H1 (cell line): ENCODE measurements around the gene GTF2E1. TPM values are rescaled to one million over a fixed set of nuclear protein-coding genes. Genes with fewer than 3 reads are reported as not detected.

ENCODE experiments used
- CTCF ChIA-PET: fragments of 300-600 bp; sonication (Branson Sonifier 250); formaldehyde crosslinking; loops from one replicate; lab custom pipeline; 2021; ENCODE audit not compliant: partially characterized antibody; lab: Charles Lee
- POLR2A ChIA-PET: fragments of 300-600 bp; sonication (Branson Sonifier 250); formaldehyde crosslinking; loops from one replicate; lab custom pipeline; 2021; ENCODE audit warnings: inconsistent platforms; ENCODE audit not compliant: partially characterized antibody; lab: Charles Lee
- DNase-seq, 2 experiments: peaks; one replicate each; pipeline versions ENCODE4 v3.0.0 to v3.0.0-alpha.2; 2010 to 2022; ENCODE audit warnings: low spot score in 2 of 2, low read depth in 1 of 2, mixed read lengths in 1 of 2
- FAIRE-seq: peaks from 2 replicates; lab custom pipeline; 2011; peaks lifted over from hg19 to GRCh38; lab: Jason Lieb, UNC
- H2AFZ ChIP-seq: 2 replicates; pipeline ENCODE4 v1.8.1; 2012; ENCODE audit warnings: low read length, inconsistent platforms
- H2AK5ac ChIP-seq: 2 replicates; pipeline ENCODE4 v1.6.1; 2013; ENCODE audit warnings: low read depth, low read length
- H2BK120ac ChIP-seq: replicated peaks from 2 replicates; pipeline ENCODE3; 2013; ENCODE audit warnings: low read depth, low read length, inconsistent platforms
- H2BK12ac ChIP-seq: 2 replicates; pipeline ENCODE4 v1.6.1; 2013; ENCODE audit warnings: low read depth, low read length
- H2BK15ac ChIP-seq: 2 replicates; pipeline ENCODE4 v1.6.1; 2013; ENCODE audit warnings: low read length
- H2BK20ac ChIP-seq: 2 replicates; pipeline ENCODE4 v1.6.1; 2013; ENCODE audit warnings: low read length
- H2BK5ac ChIP-seq: 2 replicates; pipeline ENCODE4 v1.6.1; 2013; ENCODE audit warnings: low read depth, low read length
- H3K14ac ChIP-seq: 2 replicates; pipeline ENCODE4 v1.6.1; 2013; ENCODE audit warnings: inconsistent platforms; ENCODE audit not compliant: insufficient read length
- H3K18ac ChIP-seq: 2 replicates; pipeline ENCODE4 v1.6.1; 2013; ENCODE audit warnings: low read length; ENCODE audit errors: extremely low read depth
- H3K23ac ChIP-seq: 2 replicates; pipeline ENCODE4 v1.6.1; 2013; ENCODE audit warnings: inconsistent platforms; ENCODE audit not compliant: insufficient read length
- H3K23me2 ChIP-seq: 2 replicates; pipeline ENCODE4 v1.6.1; 2013; ENCODE audit warnings: low read depth, low read length
- H3K27ac ChIP-seq: 2 replicates; pipeline ENCODE4 v1.6.1; 2011; ENCODE audit warnings: low read depth, low read length, inconsistent platforms
- H3K27me3 ChIP-seq, 4 experiments: replicated peaks in 1 of 4; 1 replicate in 1 of 4; 2 replicates in 3 of 4; pipeline versions ENCODE4 v1.6.1 to v1.8.1; 2011 to 2013; ENCODE audit warnings: low read length in 3 of 4, mild to moderate bottlenecking in 3 of 4, inconsistent platforms in 2 of 4, mixed read lengths in 2 of 4, moderate library complexity in 1 of 4; ENCODE audit not compliant: control insufficient read depth in 3 of 4, insufficient read depth in 3 of 4; ENCODE audit errors: extremely low read depth in 1 of 4
- H3K36me3 ChIP-seq, 4 experiments: 2 replicates each; pipeline versions ENCODE4 v1.6.1 to v1.8.1; 2011 to 2013; ENCODE audit warnings: mild to moderate bottlenecking in 4 of 4, low read length in 3 of 4, moderate library complexity in 2 of 4, control low read depth in 1 of 4, inconsistent platforms in 1 of 4; ENCODE audit not compliant: insufficient read depth in 4 of 4, control insufficient read depth in 2 of 4
- H3K4ac ChIP-seq: replicated peaks from 2 replicates; pipeline ENCODE3; 2013; ENCODE audit warnings: low read length, low read depth, mixed read lengths, inconsistent platforms; ENCODE audit not compliant: insufficient read length
- H3K4me1 ChIP-seq, 4 experiments: replicated peaks in 1 of 4; 1 replicate in 1 of 4; 2 replicates in 3 of 4; pipeline versions ENCODE4 v1.6.1 to v1.8.1; 2011 to 2013; ENCODE audit warnings: low read length in 3 of 4, inconsistent platforms in 2 of 4, mixed read lengths in 1 of 4; ENCODE audit not compliant: insufficient read depth in 4 of 4, control insufficient read depth in 3 of 4
- H3K4me2 ChIP-seq, 2 experiments: 2 replicates each; pipeline versions ENCODE4 v1.6.1 to v1.8.1; 2011 to 2013; ENCODE audit warnings: low read depth in 2 of 2, low read length in 2 of 2, control low read depth in 1 of 2, inconsistent platforms in 1 of 2, mild to moderate bottlenecking in 1 of 2; ENCODE audit not compliant: insufficient read depth in 1 of 2
- H3K4me3 ChIP-seq, 4 experiments: fragments of 200-600, 300-600 bp in 1 of 4; sonication (generic), shearing (Covaris generic), sonication (Bioruptor Twin) in 1 of 4; 2 replicates each; pipeline versions ENCODE4 v1.5.1 to v1.8.1; 2011 to 2016; ENCODE audit warnings: low read length in 4 of 4, low read depth in 3 of 4, control low read depth in 2 of 4, inconsistent platforms in 2 of 4, mild to moderate bottlenecking in 2 of 4, mixed read lengths in 1 of 4, moderate library complexity in 1 of 4; ENCODE audit not compliant: insufficient read depth in 2 of 4; ENCODE audit errors: extremely low read depth in 1 of 4
- H3K56ac ChIP-seq: replicated peaks from 2 replicates; pipeline ENCODE3; 2013; ENCODE audit warnings: low read depth, mild to moderate bottlenecking, mixed read lengths, low read length, inconsistent platforms; ENCODE audit not compliant: insufficient read length
- H3K79me1 ChIP-seq: 2 replicates; pipeline ENCODE4 v1.6.1; 2013; ENCODE audit warnings: low read depth, low read length, control low read depth
- H3K79me2 ChIP-seq, 2 experiments: 2 replicates each; pipeline versions ENCODE4 v1.6.1 to v1.8.1; 2012 to 2013; ENCODE audit warnings: low read length in 2 of 2, mild to moderate bottlenecking in 2 of 2, inconsistent platforms in 1 of 2; ENCODE audit not compliant: insufficient read depth in 2 of 2, control insufficient read depth in 1 of 2
- H3K9ac ChIP-seq, 4 experiments: replicated peaks in 1 of 4; 1 replicate in 1 of 4; 2 replicates in 3 of 4; pipeline versions ENCODE4 v1.6.1 to v1.8.1; 2011 to 2013; ENCODE audit warnings: low read depth in 3 of 4, low read length in 3 of 4, control low read depth in 2 of 4, mild to moderate bottlenecking in 2 of 4, moderate library complexity in 2 of 4, inconsistent platforms in 1 of 4; ENCODE audit errors: extremely low read depth in 1 of 4
- H3K9me3 ChIP-seq, 2 experiments: 2 replicates each; pipeline versions ENCODE4 v1.6.1 to v1.8.1; 2012 to 2013; ENCODE audit warnings: mild to moderate bottlenecking in 2 of 2, moderate library complexity in 2 of 2, control low read depth in 1 of 2, inconsistent platforms in 1 of 2, low read depth in 1 of 2, low read length in 1 of 2, mixed read lengths in 1 of 2; ENCODE audit not compliant: insufficient read depth in 2 of 2
- H4K20me1 ChIP-seq, 2 experiments: replicated peaks in 1 of 2; 2 replicates each; pipeline versions ENCODE3 to v1.8.1; 2011 to 2013; ENCODE audit warnings: inconsistent platforms in 2 of 2, low read length in 2 of 2, mild to moderate bottlenecking in 1 of 2; ENCODE audit not compliant: insufficient read depth in 2 of 2, control insufficient read depth in 1 of 2
- H4K5ac ChIP-seq: 2 replicates; pipeline ENCODE4 v1.6.1; 2013; ENCODE audit warnings: low read length, low read depth, mixed read lengths, inconsistent platforms; ENCODE audit not compliant: insufficient read length
- H4K8ac ChIP-seq: 2 replicates; pipeline ENCODE4 v1.8.0; 2013; ENCODE audit warnings: mild to moderate bottlenecking, moderate library complexity, low read length, inconsistent platforms; ENCODE audit not compliant: insufficient read depth; ENCODE audit errors: extremely low read depth
- H4K91ac ChIP-seq: replicated peaks from 2 replicates; pipeline ENCODE3; 2013; ENCODE audit warnings: low read length, mixed read lengths, inconsistent platforms; ENCODE audit not compliant: insufficient read length
- ASH2L ChIP-seq: fragments of 200-600, 300-600 bp; sonication (generic); IDR thresholded peaks from one replicate; pipeline ENCODE4 v1.7.1; 2017; ENCODE audit warnings: low read length
- CBX8 ChIP-seq: fragments of 300-800, 300-1000 bp; sonication (generic); IDR thresholded peaks from 2 replicates; pipeline ENCODE4 v1.7.1; 2016; ENCODE audit warnings: low read depth, low read length, borderline replicate concordance
- CHD2 ChIP-seq: IDR thresholded peaks from 2 replicates; pipeline ENCODE4 v1.6.1; 2012; ENCODE audit warnings: low read length, improper control_type of control experiment
- HDAC2 ChIP-seq, 2 experiments: fragments of 300-600 bp in 1 of 2; sonication (generic) in 1 of 2; IDR thresholded peaks; 2 replicates each; pipeline ENCODE4 v1.6.1; 2011 to 2012; ENCODE audit warnings: low read depth in 2 of 2, low read length in 2 of 2, mild to moderate bottlenecking in 2 of 2, moderate library complexity in 2 of 2, borderline replicate concordance in 1 of 2, inconsistent platforms in 1 of 2
- SIN3A ChIP-seq, 2 experiments: IDR thresholded peaks in 1 of 2; conservative IDR thresholded peaks in 1 of 2; 2 replicates each; pipeline ENCODE4 v1.6.1; 2011 to 2012; ENCODE audit warnings: low read length in 2 of 2, improper control_type of control experiment in 1 of 2, low read depth in 1 of 2, mild to moderate bottlenecking in 1 of 2
- SIRT6 ChIP-seq: IDR thresholded peaks from one replicate; pipeline ENCODE4 v1.7.1; 2012; ENCODE audit warnings: low read length, inconsistent platforms
- SUZ12 ChIP-seq: fragments of 200-600 bp; sonication (generic); IDR thresholded peaks from 2 replicates; pipeline ENCODE4 v1.6.1; 2012; ENCODE audit warnings: mild to moderate bottlenecking, inconsistent platforms, low read length, moderate library complexity, mixed read lengths
- WGBS, 2 experiments: shearing (Covaris generic) in 1 of 2; methylation state at CpG; one replicate each; pipeline versions ENCODE4 v1.1.6 to v1.1.7; 2013 to 2015; ENCODE audit warnings: low lambda C conversion rate in 2 of 2, mixed read lengths in 2 of 2, inconsistent platforms in 1 of 2, low coverage in 1 of 2, missing lambda C conversion rate in 1 of 2; ENCODE audit not compliant: insufficient replicate concordance in 2 of 2, insufficient coverage in 1 of 2, insufficient read length in 1 of 2; ENCODE audit errors: extremely low coverage in 1 of 2, missing lambda C conversion rate in 1 of 2; 5-methylcytosine and 5-hydroxymethylcytosine counted together
- polyA plus RNA-seq, 7 experiments: library from polyadenylated mRNA; depleted of rRNA in 3 of 7; stranded (reverse) in 5 of 7; unstranded in 2 of 7; fragments of >200 nt in 5 of 7; fragments of 200-250 nt in 2 of 7; gene quantifications; 1 replicate in 5 of 7; 2 replicates in 1 of 7; 4 replicates in 1 of 7; pipeline versions ENCODE4 v1.2.1 to v1.2.3, GENCODE V29; 2011 to 2013; ENCODE audit warnings: missing spikeins in 2 of 7, mixed read lengths in 2 of 7
- total RNA-seq: library from RNA; stranded (reverse); fragmentation: NEBNext Ultra II Directional; extraction: Animal tissue kit (Norgen Biotek cat#: 25700); gene quantifications from 2 replicates; pipeline ENCODE4 v1.2.1, GENCODE V29; 2021

GTF2E1 gene
- total and polyA plus RNA-seq, 2 of the 8 experiments (the other 6 are each of a cell fraction or from before 2014, with no cell fraction given), result 37.4 to 73.3 TPM

DNA sequence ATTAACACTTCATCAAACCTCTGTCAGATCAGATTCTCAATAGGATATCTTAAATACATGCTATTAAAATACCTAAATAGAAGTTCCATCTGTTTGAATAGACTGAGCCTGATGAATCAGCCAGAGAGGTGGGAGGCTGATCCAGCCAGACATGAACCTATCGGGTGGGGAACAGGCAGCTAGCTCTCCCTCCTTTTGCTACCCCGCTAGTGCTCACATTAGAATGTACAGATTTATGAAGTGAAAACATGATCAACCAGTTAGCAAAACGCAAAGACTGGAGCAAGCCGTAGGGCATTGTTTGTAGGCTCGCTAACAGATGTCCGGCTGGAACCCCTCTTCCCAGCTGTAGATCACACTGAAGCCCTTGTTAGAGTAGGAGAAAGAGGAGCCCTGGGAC lies 54.4 kb downstream of the GTF2E1 start:
- POLR2A ChIA-PET, result no interaction called here

More for the DNA sequence above, 54.4 kb downstream of the GTF2E1 start:
- no peak overlapping the region; a peak in 1 of 7 replicates for H3K9ac ChIP-seq
- no peak overlapping the region for H2BK20ac ChIP-seq
- no peak overlapping the region for H3K4me2 ChIP-seq
- TF ChIP-seq SIN3A (conservative IDR thresholded peaks at IDR 0.05 in 1 of 2, IDR thresholded peaks at IDR 0.05 in 1 of 2; ENCODE audit: low read depth in 1 of 2, low read length in 2 of 2), result no peak
- no peak for TF ChIP-seq HDAC2 (IDR thresholded peaks at IDR 0.05; ENCODE audit: borderline replicate concordance in 1 of 2, low read depth in 2 of 2, low read length in 2 of 2)
- TF ChIP-seq ASH2L, result no peak
- no peak for TF ChIP-seq SUZ12
- no peak for TF ChIP-seq CHD2
- TF ChIP-seq SIRT6, result no peak
- TF ChIP-seq CBX8, result no peak
- no peak overlapping the region for H3K4ac ChIP-seq
- H4K91ac ChIP-seq, result no peak overlapping the region
- peaks cover 0 to 6% (median 2%) of the 10 kb centered on the region in 4 experiments; a peak in 2 of 7 replicates for H3K4me1 ChIP-seq
- no peaks in the 10 kb centered on the region for H3K79me1 ChIP-seq
- no peak overlapping the region for H3K4me3 ChIP-seq
- H4K5ac ChIP-seq, result no peak overlapping the region
- no peak overlapping the region for H3K14ac ChIP-seq
- no peaks in the 10 kb centered on the region; the same call in 1 of the 2 replicates for H3K23me2 ChIP-seq
- H3K36me3 ChIP-seq, result no peaks in the 10 kb centered on the region
- no peak overlapping the region for H3K27ac ChIP-seq
- H3K56ac ChIP-seq, result no peak overlapping the region
- H4K8ac ChIP-seq, result no peak overlapping the region
- no peak overlapping the region for H2BK12ac ChIP-seq
- H2BK5ac ChIP-seq, result no peak overlapping the region
- no peak overlapping the region for H3K23ac ChIP-seq
- DNase-seq (no peak), FAIRE-seq (no peak)
- no peak overlapping the region for H3K18ac ChIP-seq
- H3K9me3 ChIP-seq, result no peaks in the 10 kb centered on the region
- H2BK15ac ChIP-seq, result no peak overlapping the region
- no peak overlapping the region for H2BK120ac ChIP-seq
- no peak overlapping the region for H2AK5ac ChIP-seq
- no peaks in the 10 kb centered on the region for H3K27me3 ChIP-seq
- H4K20me1 ChIP-seq, result no peaks in the 10 kb centered on the region
- CTCF ChIA-PET, result interaction anchor here (0.9 to 1.2 kb wide), 2 partner anchors 228 to 236 kb away, joined by 3 read pairs; no protein-coding TSS in a partner anchor
- 91% methylated on average over 6 of the region's 6 CpGs; no CpG with 5 or more reads in 1 of the 2 experiments for WGBS, 2 experiments
- H3K79me2 ChIP-seq, result no peaks in the 10 kb centered on the region
- no peak overlapping the region for H2AFZ ChIP-seq
